Prostate gland (tissue), 2 donors: Measurements from ENCODE around the gene SYNPR.

Experiments
- CTCF ChIP-seq, 4 experiments: fragments of 200-600 bp in 2 of 4; fragments of 450-650 bp in 2 of 4; sonication (generic) in 2 of 4; IDR thresholded peaks; 1 replicate in 3 of 4; 2 replicates in 1 of 4; pipeline ENCODE4 v1.5.1; 2016 to 2019; ENCODE audit warnings: antibody characterized with exemption in 4 of 4, mild to moderate bottlenecking in 2 of 4, moderate library complexity in 2 of 4
- POLR2A ChIP-seq: fragments of 450-650 bp; IDR thresholded peaks from one replicate; pipeline ENCODE4 v1.6.1; 2016; ENCODE audit warnings: antibody characterized with exemption, mild to moderate bottlenecking

GRCh38 chr3:63328365-63328764 is 50.3 kb downstream of the SYNPR start:
- no peak for TF ChIP-seq CTCF (IDR thresholded peaks at IDR 0.05)
- TF ChIP-seq POLR2A, result no peak
